Spleen (tissue), 11 donors: ENCODE data around the gene DLG1. TPM values are rescaled to one million over a fixed set of nuclear protein-coding genes. Genes with fewer than 3 reads are reported as not detected.

Experiments used
- DNase-seq: peaks from one replicate; pipeline ENCODE4 v3.0.0-alpha.2; 2020
- H3K27ac ChIP-seq, 8 donors: fragments of 200-600 bp; sonication (generic) in 7 of 8; 1 replicate in 4 of 8; 2 replicates in 4 of 8; pipeline versions ENCODE4 v1.5.0 to v1.8.0; 2016 to 2021; ENCODE audit warnings: inconsistent platforms in 4 of 8, mild to moderate bottlenecking in 4 of 8, moderate library complexity in 1 of 8
- H3K27me3 ChIP-seq, 7 donors: fragments of 200-600 bp; sonication (generic) in 6 of 7; replicated peaks in 1 of 7; 1 replicate in 4 of 7; 2 replicates in 3 of 7; pipeline versions ENCODE4 v1.5.0 to v1.8.0; 2016 to 2021; ENCODE audit warnings: inconsistent platforms in 3 of 7, mild to moderate bottlenecking in 1 of 7
- H3K36me3 ChIP-seq, 6 donors: fragments of 200-600 bp; sonication (generic) in 5 of 6; 1 replicate in 4 of 6; 2 replicates in 2 of 6; pipeline versions ENCODE4 v1.5.0 to v1.8.0; 2016 to 2021; ENCODE audit warnings: inconsistent platforms in 2 of 6
- H3K4me1 ChIP-seq, 6 donors: fragments of 200-600 bp; sonication (generic) in 5 of 6; 1 replicate in 3 of 6; 2 replicates in 3 of 6; pipeline versions ENCODE4 v1.5.0 to v1.8.0; 2016 to 2021; ENCODE audit warnings: inconsistent platforms in 3 of 6
- H3K4me3 ChIP-seq, 8 donors: fragments of 200-600 bp; sonication (generic) in 7 of 8; 1 replicate in 4 of 8; 2 replicates in 4 of 8; pipeline versions ENCODE4 v1.5.0 to v1.8.0; 2016 to 2021; ENCODE audit warnings: inconsistent platforms in 4 of 8, mild to moderate bottlenecking in 4 of 8, moderate library complexity in 2 of 8
- H3K9me3 ChIP-seq, 8 donors: fragments of 200-600 bp; sonication (generic) in 7 of 8; 1 replicate in 4 of 8; 2 replicates in 4 of 8; pipeline versions ENCODE4 v1.5.0 to v1.8.0; 2016 to 2021; ENCODE audit warnings: inconsistent platforms in 4 of 8
- POLR2A ChIP-seq, 3 donors: fragments of 450-650 bp; IDR thresholded peaks; one replicate each; pipeline ENCODE4 v1.5.1; 2017; ENCODE audit warnings: antibody characterized with exemption in 3 of 3, mild to moderate bottlenecking in 1 of 3
- POLR2AphosphoS5 ChIP-seq, 3 donors: sonication (generic); formaldehyde crosslinking; IDR thresholded peaks; one replicate each; pipeline ENCODE4 v1.5.1; 2017; ENCODE audit warnings: antibody characterized with exemption in 3 of 3
- WGBS, 5 donors: extraction: QIAGEN DNeasy Blood & Tissue Kit in 3 of 5; methylation state at CpG; one replicate each; pipeline versions ENCODE4 v1.1.5 to v1.1.7; 2013 to 2018; 5-methylcytosine and 5-hydroxymethylcytosine counted together
- intact Hi-C: fragments of 100-400 bp; cut with DNase I; formaldehyde crosslinking; loops from one replicate; pipeline ENCODE4 v1.15.0; 2023; ENCODE audit warnings: low total_unique reads
- polyA plus RNA-seq, 3 donors: library from polyadenylated mRNA; stranded (reverse); fragments of 200-250 nt; gene quantifications; one replicate each; pipeline ENCODE4 v1.2.1, GENCODE V29; 2013
- total RNA-seq, 7 donors: library from RNA; depleted of rRNA in 3 of 7; stranded (reverse); fragments of >200 nt in 3 of 7; fragmentation: NEBNext Ultra II Directional in 4 of 7; extraction: Animal tissue kit (Norgen Biotek cat#: 25700) in 4 of 7; gene quantifications; one replicate each; pipeline versions ENCODE4 v1.1.0 to v1.2.1, GENCODE V29; 2016 to 2021
- TF ChIP-seq, protein P1 (sequence below), 11 experiments: fragments of 200-600 bp in 7 of 11; fragments of 450-650 bp in 4 of 11; sonication (generic) in 4 of 11; IDR thresholded peaks in 8 of 11; conservative IDR thresholded peaks in 3 of 11; 1 replicate in 7 of 11; 2 replicates in 4 of 11; pipeline versions ENCODE4 v1.4.0 to v1.8.0; 2016 to 2021; ENCODE audit warnings: antibody characterized with exemption in 11 of 11, inconsistent platforms in 4 of 11, mild to moderate bottlenecking in 1 of 11
- donor health status: healthy with polysubstance abuse.
- donor health status: DM: no; HTN: no; CAD: no; lungs with moderate emphysema.
- donor health status: DM: no; HTN: no; CAD: no.
- donor health status: Bipolar disorder and iron deficiency.
- donor health status: healthy.
- donor health status: DM: no; HTN: no; CAD: no.
- donor health status: DM: yes; HTN: yes; CAD: no.

Gene DLG1
- total and polyA plus RNA-seq, 10 donors = 11.0 to 92.3 (median 59.1) TPM

DNA sequence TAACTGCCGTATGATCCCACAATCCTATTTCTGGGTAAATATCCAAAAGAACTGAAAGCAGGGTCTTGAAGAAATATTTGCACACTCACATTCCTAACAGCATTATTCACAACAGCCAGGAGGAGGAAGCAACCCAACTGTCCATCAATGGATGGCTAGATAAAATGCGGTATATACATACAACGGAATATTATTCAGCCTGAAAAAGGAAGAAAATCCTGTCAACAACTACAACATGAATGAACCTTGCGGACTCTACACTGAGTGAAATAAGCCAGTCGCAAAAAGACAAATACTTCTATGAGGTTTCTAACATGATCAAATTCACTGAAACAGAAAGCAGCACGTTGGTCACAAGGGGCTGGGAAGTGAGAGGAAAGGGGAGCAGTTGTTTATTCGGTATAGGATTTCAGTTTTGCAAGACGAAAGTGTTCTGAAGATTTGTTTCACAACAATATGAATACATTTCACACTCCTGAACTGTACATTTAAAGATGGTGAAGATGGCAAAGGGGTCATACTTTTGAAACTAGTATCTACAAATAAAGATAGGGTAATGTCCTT, 6.2 kb downstream of the DLG1 start:
- intact Hi-C loops = no loop called here
- no peaks in the 10 kb centered on the region for H3K9me3 ChIP-seq
- no peaks in the 10 kb centered on the region for H3K27me3 ChIP-seq
- 71 to 85% (median 80%) methylated on average over 8 of the region's 8 CpGs for WGBS, 5 donors
- H3K36me3 ChIP-seq = peaks cover 0 to 71% (median 7%) of the 10 kb centered on the region in 6 donors
- no peak overlapping the region for H3K4me3 ChIP-seq
- DNase-seq = no peak
- peaks cover 10 to 71% (median 42%) of the 10 kb centered on the region in 6 donors for H3K4me1 ChIP-seq
- TF ChIP-seq POLR2A (IDR thresholded peaks at IDR 0.05) = no peak
- TF ChIP-seq, protein P1, sequence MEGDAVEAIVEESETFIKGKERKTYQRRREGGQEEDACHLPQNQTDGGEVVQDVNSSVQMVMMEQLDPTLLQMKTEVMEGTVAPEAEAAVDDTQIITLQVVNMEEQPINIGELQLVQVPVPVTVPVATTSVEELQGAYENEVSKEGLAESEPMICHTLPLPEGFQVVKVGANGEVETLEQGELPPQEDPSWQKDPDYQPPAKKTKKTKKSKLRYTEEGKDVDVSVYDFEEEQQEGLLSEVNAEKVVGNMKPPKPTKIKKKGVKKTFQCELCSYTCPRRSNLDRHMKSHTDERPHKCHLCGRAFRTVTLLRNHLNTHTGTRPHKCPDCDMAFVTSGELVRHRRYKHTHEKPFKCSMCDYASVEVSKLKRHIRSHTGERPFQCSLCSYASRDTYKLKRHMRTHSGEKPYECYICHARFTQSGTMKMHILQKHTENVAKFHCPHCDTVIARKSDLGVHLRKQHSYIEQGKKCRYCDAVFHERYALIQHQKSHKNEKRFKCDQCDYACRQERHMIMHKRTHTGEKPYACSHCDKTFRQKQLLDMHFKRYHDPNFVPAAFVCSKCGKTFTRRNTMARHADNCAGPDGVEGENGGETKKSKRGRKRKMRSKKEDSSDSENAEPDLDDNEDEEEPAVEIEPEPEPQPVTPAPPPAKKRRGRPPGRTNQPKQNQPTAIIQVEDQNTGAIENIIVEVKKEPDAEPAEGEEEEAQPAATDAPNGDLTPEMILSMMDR (IDR thresholded peaks at IDR 0.05 in 8 of 11, conservative IDR thresholded peaks at IDR 0.05 in 3 of 11) = no peak
- TF ChIP-seq POLR2AphosphoS5 (IDR thresholded peaks at IDR 0.05) = no peak
- peak overlapping the region in 2 of 8 donors; percentile 4 to 10 for H3K27ac ChIP-seq

DNA sequence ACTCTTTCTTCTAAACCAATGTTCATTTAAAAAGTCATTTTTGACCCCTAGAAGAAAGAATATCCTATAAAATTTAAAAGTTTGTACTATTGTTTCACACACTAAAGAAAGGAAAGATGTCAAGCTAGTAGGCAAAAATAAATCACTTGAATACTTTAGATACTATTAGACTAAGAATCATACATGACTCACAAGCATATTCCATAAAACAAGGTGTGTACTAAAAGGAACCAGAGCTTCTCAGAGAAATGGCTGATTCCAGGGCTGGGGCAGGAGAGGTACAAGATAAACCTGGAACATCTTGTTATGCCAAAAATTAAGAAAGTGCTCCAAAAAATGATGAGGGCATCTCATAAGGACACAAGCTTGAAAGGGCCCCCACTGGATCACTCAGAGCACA, 8.7 kb downstream of the DLG1 start:
- DNase-seq = no peak
- intact Hi-C loops = no loop called here
- no peaks in the 10 kb centered on the region for H3K27me3 ChIP-seq
- H3K9me3 ChIP-seq = no peaks in the 10 kb centered on the region
- H3K27ac ChIP-seq = no peak overlapping the region
- H3K36me3 ChIP-seq = peaks cover 0 to 73% (median 12%) of the 10 kb centered on the region in 6 donors
- no peak overlapping the region for H3K4me3 ChIP-seq
- no peak for TF ChIP-seq POLR2AphosphoS5 (IDR thresholded peaks at IDR 0.05)
- peaks cover 0 to 51% (median 21%) of the 10 kb centered on the region in 6 donors for H3K4me1 ChIP-seq

DNA sequence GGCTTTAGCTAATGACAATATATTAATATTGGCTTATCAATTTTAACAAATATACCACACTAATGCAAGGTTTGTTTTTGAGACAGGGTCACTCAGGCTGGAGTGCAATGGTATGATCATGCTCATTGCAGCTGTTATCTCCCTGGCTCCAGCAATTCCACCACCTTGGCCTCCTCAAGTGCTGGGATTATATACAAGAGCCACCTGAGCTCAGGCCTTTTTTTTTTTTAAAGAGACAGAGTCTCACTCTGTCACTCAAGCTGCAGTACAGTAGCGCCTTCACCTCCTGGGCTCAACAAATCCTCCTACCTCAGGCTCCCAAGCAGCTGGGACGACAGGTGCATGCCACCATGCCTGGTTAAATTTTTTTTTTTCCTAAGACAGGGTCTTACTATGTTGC, 11.7 kb downstream of the DLG1 start:
- no peak for DNase-seq
- WGBS, 5 donors = 91 to 98% (median 94%) methylated on average over 2 of the region's 2 CpGs
- Histone ChIP-seq H3K4me1 (peaks cover 0 to 21% (median under 1%) of the 10 kb centered on the region in 6 donors), H3K36me3 (peaks cover 0 to 82% (median 20%) of the 10 kb centered on the region in 6 donors), H3K27ac (no peak overlapping the region), H3K27me3 (no peaks in the 10 kb centered on the region), H3K4me3 (no peak overlapping the region), H3K9me3 (no peaks in the 10 kb centered on the region)
- TF ChIP-seq, protein P1 (IDR thresholded peaks at IDR 0.05 in 8 of 11, conservative IDR thresholded peaks at IDR 0.05 in 3 of 11) = no peak
- TF ChIP-seq POLR2AphosphoS5 (IDR thresholded peaks at IDR 0.05) = no peak
- TF ChIP-seq POLR2A (IDR thresholded peaks at IDR 0.05) = no peak
- intact Hi-C loops = no loop called here

DNA sequence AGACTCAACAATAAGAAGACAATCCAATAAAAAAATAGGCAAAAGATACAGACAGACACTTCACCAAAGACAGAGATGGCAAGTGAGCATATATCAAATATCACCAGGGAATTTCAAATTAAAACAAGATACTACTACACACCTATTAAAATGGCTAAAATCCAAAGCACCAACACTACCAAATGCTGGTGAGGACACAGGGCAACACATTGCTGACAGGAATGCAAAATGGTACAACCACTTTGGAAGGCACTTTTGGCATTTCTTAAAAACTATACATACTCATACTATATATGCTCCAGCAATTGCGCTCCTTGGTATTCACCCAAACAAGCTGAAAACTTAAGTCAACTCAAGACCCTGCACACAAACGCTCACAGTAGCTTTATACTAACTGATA, 12.9 kb downstream of the DLG1 start:
- Histone ChIP-seq H3K27me3 (no peaks in the 10 kb centered on the region), H3K27ac (no peak overlapping the region), H3K4me1 (peaks cover 0 to 14% (median 0%) of the 10 kb centered on the region in 6 donors), H3K4me3 (no peak overlapping the region), H3K9me3 (no peaks in the 10 kb centered on the region), H3K36me3 (peaks cover 0 to 90% (median 28%) of the 10 kb centered on the region in 6 donors)
- DNase-seq = no peak
- 97 to 100% (median 98%) methylated on average over 2 of the region's 2 CpGs for WGBS, 5 donors
- intact Hi-C loops = no loop called here
- TF ChIP-seq POLR2A (IDR thresholded peaks at IDR 0.05) (no peak), POLR2AphosphoS5 (IDR thresholded peaks at IDR 0.05) (no peak)
- TF ChIP-seq, protein P1 (IDR thresholded peaks at IDR 0.05 in 8 of 11, conservative IDR thresholded peaks at IDR 0.05 in 3 of 11) = no peak
